Left cardiac atrium (tissue), 4 donors: ENCODE measurements around the gene SP3. TPM values are rescaled to one million over a fixed set of nuclear protein-coding genes. Genes with fewer than 3 reads are reported as not detected.
"Not testable (repeated sequence)": the region's sequence is repeated elsewhere in the genome, so short reads cannot be mapped to it uniquely, and the experiment has no call there.

ENCODE experiments used
- ATAC-seq, 2 donors: fragments of 200-7000 bp; cut with Tn5 transposase; one replicate each; pipeline ENCODE4 v1.9.1; 2020; ENCODE audit warnings: mild to moderate bottlenecking in 2 of 2, moderate library complexity in 2 of 2
- DNase-seq: peaks from one replicate; pipeline ENCODE4 v3.0.0-alpha.2; 2020
- intact Hi-C, 2 donors: fragments of 100-400 bp; cut with DNase I; formaldehyde crosslinking; loops; one replicate each; pipeline versions ENCODE4 v1.14.1 to v1.15.1; 2022 to 2023
- total RNA-seq, 2 donors: library from RNA; stranded (reverse); fragmentation: NEBNext Ultra II Directional; extraction: Animal tissue kit (Norgen Biotek cat#: 25700); gene quantifications; one replicate each; pipeline ENCODE4 v1.2.1, GENCODE V29; 2021
- donor health status: DM: no; HTN: yes; CAD: no.
- donor health status: DM: no; HTN: yes; CAD: no; lungs with severe emphysema.
- donor health status: DM: yes; HTN: yes; CAD: no.
- donor health status: Dilated cardiomyopathy.

SP3 gene
- total RNA-seq, 2 donors from 2014 or later, result 42.9 to 49.0 TPM

DNA sequence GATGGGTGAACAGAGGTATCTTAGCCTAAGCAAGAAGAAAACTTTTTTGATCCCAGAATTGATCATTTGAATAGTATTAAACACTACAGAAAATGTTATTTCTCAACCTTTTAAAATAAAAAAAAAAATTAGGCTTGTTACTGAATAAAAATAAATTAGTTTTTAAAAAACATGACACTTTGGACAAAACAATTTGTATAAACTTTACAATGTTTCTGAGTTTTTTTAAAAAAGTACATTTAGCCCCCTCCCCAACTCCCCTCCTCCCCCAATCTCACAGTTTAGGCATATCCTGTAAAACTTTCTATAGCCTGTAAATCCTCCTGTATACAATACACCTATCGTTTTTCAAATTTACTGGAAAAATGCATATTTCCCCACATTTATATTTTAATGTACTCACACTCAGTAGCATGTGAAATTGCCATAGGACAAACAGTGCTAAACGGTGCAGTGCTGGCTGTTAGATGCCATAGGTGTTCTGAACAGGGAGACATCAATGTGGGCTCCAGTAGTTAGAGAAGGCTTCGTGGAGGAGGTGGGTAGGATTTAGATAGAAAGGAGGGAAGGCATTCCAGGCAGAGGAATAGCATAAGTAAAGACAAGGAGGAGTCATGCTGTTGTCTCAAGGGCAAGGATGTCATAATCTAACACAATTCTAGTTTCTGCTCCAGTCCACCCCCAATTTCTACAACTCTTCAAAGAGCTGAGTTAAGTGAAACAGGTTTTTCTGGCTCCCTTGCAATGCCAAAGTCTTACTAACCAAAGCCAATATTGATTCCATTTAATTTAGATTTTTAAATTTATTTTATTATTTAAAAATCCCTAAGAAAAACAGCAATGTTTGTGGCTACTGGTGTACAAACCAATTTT, 50.9 kb downstream of the SP3 start:
- DNase-seq (no peak), ATAC-seq (no peak)
- intact Hi-C loops, result no loop called here

DNA sequence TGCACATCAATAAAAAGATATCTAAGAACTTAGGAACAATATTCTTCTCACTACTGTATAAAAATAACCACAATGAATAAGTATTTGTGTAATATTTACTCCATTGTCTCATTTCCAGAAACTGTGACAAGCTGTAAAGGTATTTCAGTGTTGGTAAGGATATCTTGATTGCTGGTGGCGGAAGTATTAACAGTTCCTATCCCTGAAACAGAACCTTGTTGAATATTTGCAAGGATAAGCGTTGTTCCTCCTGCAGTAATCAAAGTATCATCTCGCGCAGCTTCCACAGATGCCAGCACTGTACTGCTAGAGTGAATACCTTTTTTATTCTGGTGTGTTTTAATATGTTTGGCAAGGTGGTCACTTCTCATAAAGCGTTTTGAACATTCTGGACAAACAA, 55.3 kb downstream of the SP3 start:
- no peak for DNase-seq
- intact Hi-C loops, result no loop called here
- ATAC-seq, result no peak

DNA sequence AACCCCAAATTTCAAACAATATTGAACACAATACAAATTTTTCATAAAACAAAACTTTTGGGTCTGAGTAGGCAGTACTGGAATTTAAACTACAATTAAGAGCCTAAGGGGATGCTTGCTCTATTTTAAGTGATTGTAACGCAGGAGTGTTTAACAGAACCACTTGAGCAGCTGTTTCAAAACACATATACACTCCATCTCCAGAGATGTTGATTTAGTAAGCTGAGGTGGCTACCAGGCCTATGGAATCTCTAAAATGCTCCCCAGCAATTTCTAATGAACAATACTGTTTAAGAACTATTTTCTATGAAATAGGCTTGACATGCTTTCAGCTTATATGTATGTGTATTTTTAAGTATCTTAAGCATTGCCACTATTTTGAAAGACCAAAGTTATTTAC, 58.5 kb downstream of the SP3 start:
- DNase-seq (no peak), ATAC-seq (no peak)
- intact Hi-C loops, result no loop called here

DNA sequence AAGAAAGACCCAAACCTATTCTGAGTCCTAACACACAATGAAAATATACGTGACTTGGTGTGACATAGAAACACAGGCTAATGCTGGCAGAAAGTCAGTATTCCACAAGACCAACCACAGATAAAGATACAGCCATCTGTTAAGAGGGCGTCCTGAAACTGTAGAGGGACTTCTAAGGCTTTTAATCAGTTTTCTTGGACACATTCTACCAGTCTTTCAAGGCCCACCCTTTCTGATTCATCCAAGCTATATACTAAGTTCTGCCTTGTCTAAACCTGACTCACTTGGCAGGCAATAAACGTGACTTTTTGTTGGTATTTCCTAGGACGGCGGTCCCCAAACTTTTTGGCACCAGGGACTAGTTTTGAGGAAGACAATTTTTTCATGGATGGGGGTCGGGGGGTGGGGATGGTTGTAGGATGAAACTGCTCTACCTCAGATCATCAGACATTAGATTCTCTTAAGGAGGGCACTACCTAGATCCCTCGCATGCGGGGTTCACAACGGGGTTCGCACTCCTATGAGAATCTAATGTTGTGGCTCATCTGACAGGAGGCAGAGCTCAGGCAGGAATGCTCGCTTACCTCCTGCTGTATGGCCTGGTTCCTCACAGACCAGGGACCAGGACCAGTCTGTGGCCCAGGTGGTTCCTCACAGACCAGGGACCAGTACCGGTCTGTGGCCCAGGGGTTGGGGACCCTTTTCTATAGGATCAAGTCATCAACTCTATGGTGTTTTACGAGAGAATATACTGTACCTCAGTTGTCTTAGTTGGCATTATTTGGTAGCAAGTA, 61.4 kb downstream of the SP3 start:
- DNase-seq (no peak), ATAC-seq (no peak)
- intact Hi-C loops, result no loop called here

DNA sequence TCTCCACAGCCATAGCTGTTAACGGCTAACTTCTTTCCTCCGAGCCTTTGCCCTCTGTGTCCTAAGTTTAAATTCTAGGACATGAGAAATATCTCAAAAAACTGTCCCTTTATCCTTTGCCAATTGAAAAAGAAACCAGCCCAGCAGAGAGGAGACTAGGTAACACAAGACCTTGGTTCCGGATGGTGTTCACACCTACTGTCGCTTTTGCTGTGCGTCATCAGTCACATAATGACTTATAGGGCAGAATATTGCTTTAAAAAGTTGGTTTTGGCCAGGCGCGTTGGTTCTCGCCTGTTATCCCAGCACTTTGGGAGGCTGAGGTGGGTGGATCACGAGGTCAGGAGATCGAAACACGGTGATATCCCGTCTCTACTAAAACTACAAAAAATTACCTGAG, 66.2 kb downstream of the SP3 start:
- intact Hi-C loops, result no loop called here
- ATAC-seq (no peak), DNase-seq (no peak)

DNA sequence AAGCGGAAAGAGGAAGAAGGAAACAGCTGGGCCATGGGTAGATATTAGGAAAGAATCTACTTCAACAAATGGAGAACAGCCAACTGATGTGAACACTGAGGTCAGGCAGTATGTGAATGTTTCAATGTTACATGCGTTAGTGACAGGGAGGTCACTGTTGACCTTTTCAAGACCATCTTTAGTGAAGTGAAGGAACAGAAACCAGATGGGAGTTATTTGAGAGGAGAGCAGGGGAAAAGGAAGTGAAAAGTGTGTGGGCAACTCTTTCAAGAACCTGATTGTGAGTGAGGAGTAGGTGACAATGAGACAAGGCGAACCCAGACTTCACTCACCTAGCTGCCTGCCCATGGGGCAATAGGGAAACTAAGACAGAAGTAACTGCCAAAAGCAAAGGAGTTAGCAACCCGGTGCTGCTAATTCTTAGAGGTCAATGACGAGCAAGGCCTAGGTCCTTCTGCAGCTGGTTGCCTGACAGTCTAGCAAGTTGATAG, 67.0 kb downstream of the SP3 start:
- ATAC-seq, result peak in 1 of 2 donors; percentile 31
- no peak for DNase-seq
- intact Hi-C loops, result no loop called here

DNA sequence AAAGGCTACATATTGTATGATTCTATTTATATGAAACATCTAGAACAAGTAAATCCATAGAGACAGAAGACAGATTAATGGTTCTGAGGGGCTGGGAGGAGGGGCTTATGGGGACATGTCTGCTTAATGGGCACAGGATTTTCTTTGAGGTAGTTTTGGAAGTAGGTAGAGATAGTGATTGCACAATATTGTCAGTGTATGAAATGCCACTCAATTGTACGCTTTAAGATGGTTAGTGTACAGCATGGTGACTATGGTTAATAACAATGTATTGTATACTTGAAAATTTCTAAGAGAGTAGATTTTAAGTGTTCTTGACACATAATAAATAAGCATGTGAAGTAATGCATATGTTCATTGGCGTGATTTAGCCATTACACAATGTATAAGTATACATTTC, 68.4 kb downstream of the SP3 start:
- DNase-seq, result no peak

DNA sequence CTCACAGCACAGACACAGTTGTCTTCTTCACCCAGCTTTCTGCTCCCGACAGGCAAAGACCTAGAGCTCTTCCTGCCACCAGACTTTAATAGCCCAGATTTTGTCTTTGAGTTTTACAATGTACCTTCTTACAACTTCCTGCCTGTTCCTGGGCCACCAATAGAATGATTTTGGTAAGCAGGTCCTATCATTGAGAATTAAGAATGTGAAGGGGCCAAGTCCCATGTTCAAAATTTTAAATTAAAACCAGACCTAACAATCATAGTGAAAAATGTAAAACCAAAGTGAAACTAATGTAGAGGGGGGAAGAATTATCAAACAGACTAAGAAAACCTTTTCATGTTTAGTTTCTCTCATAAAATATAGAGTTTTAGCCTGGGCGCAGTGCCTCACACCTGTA, 72.8 kb downstream of the SP3 start:
- ATAC-seq, result no peak
- intact Hi-C loops, result no loop called here
- no peak for DNase-seq

More for the DNA sequence above, 68.4 kb downstream of the SP3 start:
- intact Hi-C loops, result no loop called here
- no peak for ATAC-seq

DNA sequence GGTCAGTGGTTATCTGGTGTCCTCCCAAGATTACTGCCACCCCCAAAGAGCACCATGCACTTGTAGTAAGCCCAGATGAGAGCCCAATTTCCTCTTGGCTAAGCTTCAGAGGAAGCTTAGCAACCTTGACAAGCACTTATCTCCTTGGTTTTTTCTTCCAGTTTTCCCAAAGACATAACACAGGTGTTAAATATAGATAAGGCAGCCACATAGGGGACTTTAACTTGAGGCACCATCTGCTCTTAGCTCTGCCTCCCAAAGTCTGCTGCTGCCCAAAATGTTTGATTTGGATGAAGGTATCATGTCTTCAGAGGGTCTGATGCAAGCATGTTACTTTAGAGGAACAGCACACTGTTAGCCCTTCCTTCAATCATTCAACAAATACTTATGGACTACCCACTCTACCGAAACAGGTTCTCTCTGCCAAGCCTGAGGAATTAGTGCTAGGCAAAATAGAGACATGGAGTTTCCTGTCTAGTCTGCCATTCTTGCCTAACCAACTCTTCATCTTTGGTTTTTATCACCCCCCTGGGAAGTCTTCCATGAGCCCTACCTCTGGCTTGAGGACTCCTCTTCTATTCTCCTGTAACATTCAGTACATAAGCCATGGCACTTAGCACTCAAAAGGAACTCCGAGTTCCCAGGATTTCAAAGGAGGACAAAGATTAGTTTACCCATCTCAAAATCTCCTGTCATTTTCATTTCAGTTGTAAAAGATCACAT, 73.7 kb downstream of the SP3 start:
- intact Hi-C loops, result no loop called here
- DNase-seq (no peak), ATAC-seq (no peak)

DNA sequence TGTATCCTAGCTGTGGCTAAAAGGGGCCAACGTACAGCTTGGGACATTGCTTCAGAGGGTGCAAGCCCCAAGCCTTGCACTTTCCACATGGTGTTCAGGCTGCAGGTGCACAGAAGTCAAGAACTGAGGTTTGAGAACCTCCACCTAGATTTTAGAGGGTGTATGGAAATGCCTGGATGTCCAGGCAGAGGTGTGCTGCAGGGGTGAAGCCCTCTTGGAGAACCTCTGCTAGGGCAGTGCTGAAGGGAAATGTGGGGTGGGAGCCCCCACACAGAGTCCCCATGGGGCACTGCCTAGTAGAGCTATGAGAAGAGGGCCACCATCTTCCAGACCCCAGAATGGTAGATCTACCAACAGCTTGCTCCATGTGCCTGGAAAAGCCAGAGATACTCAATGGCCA, 75.7 kb downstream of the SP3 start:
- not testable (repeated sequence) for ATAC-seq, DNase-seq
- intact Hi-C loops, result loop anchor here (10.0 kb wide), 2 partner anchors 145 to 455 kb away; no protein-coding TSS in a partner anchor

DNA sequence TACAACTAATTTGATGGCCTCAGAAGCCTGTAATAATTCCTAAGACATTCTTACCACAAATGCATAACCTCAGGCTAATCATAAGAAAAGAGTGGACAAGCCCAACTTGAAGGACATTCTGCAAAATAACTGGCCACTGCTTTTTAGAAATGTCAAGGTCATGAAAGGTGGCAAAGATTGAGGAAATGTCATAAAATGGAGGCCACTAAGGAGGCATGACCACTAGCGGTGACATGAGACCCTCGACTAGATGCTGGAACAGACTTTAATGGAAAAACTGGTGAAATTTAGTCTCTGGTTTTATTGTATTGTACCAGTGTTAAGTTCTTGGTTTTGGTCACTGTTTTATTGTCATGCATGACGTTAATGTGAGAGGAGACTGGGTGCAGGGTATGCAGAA, 78.6 kb downstream of the SP3 start:
- ATAC-seq, result no peak
- intact Hi-C loops, result loop anchor here (10.0 kb wide), 2 partner anchors 148 to 458 kb away; no protein-coding TSS in a partner anchor

DNA sequence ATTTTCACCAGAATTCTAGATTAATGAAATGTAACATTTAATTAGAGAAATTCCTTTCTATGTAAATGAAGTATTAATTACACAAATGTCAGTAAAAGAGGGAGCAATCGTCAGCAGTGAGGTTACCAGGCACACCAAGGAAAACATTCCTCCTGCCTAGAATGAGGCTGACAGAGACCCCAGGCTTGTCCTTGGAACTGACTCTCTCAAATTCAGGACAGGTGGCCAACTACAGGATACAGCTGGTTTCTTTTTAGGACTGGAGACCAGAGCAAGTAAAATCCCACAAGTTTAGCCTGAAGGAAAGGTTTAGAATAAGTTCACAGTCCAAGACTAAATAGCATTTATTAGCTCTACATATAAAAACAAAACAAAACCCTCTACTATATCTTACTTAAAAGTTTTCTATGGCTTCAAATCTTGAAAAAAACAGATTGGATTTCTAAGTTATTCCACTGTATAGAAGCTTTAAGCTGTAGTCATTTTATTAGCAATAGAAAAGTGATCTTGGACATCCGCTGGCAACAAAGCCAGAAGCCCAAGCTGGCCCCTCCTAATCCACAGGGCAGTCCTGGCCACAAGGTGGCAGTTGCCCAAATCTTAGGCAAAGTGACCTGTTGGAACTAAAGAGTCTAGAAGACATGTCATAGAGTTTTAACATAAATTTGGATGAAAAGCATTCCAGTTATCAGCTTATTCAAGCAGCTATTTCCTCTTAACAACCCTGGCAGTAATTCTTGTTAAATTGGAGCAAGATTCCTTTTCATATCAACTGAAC, 81.0 kb downstream of the SP3 start:
- ATAC-seq (peak; percentile 66 to 79), DNase-seq (peak; percentile 65)

More for the DNA sequence above, 78.6 kb downstream of the SP3 start:
- no peak for DNase-seq

DNA sequence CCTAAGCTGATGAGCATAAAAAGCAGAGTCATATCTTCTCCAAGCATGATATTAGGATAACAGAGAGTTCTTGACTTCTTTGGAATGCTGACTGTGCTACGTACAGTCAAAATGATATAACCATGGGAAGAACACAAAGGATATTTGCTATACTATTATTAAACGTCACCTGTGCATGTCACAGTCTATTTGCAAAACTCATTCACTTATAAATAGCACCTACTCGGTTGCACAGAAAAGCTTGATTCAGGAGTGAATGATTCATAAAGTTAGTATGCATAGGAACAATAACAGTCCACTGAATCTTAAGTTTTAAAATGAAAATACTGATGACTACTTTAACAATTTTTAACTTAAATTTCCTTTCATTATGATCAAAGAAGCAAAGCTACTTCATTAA, 83.3 kb downstream of the SP3 start:
- intact Hi-C loops, result loop anchor here (10.0 kb wide), 2 partner anchors 153 to 463 kb away; no protein-coding TSS in a partner anchor
- DNase-seq (no peak), ATAC-seq (no peak)

More for the DNA sequence above, 81.0 kb downstream of the SP3 start:
- intact Hi-C loops, result loop anchor here (10.0 kb wide), 2 partner anchors 151 to 461 kb away; no protein-coding TSS in a partner anchor

DNA sequence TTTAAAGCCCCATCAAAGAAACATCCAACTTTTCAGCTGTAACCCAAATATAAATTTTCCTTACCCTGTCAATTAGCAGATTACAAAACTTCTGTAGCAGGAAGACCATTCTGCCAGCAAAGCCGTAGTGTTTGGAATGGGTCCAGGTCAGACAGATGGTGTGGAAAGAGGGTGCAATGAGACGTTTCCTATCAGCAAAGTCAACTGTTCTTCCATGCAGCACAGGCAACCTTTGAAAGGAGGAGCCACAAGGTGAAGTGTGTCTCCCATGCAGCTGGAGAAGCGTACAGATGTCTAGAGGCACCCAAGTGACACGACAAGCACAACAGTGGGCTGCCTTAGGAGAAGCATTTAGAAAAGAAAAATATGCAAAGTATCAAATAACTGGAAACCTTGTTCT, 83.7 kb downstream of the SP3 start:
- ATAC-seq, result peak in 1 of 2 donors; percentile 23
- DNase-seq, result peak; percentile 32
- intact Hi-C loops, result loop anchor here (10.0 kb wide), 2 partner anchors 153 to 463 kb away; no protein-coding TSS in a partner anchor

DNA sequence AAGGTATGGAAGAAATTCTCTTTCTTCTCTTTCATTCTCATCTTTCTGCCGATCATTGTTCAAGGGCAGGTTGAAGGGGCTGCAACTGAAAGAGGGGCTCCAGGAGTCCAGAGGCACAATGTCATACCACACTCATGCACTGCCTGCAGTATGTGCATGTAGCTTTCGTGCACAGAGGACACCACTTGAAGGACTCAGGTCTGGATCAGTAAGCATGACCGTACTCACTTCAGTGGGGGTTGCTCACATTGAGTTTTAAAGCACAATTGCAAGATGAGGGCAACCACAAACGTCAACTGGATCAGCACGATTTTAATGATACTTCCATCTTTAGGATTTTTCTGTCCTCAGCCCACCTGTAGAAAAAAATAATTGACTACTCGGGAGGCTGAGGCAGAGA, 84.6 kb downstream of the SP3 start:
- intact Hi-C loops, result loop anchor here (10.0 kb wide), 2 partner anchors 154 to 464 kb away; no protein-coding TSS in a partner anchor

DNA sequence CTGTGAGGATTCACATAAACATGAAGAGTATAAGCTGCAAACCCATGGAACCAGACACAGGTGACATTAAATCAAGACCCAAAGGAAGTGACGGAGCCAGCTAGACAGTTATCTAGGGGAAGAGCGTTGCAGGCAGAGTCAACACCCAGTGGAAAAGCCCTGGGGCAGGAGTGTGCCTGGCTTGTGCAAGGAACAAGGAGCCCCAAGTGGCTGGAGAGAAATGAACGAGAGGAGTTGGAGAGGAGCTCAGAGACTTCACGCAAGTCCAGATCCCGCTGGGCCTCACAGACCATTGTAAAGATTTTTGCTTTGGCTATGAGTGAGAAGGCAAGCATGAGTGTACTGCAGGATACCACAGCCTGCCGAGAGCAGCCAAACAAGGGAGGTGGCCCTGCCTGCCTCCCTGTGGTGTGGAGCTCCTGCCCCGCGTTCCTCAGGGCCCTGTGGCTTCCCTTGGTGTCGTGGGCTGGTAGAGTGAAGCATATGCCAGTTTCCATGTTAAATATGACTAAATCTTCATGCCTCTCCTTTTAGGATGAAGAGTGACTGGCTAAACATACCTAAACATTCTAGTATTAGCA, 88.2 kb downstream of the SP3 start:
- no peak for ATAC-seq
- DNase-seq, result no peak
- intact Hi-C loops, result no loop called here

More for the DNA sequence above, 84.6 kb downstream of the SP3 start:
- no peak for ATAC-seq
- DNase-seq, result no peak

DNA sequence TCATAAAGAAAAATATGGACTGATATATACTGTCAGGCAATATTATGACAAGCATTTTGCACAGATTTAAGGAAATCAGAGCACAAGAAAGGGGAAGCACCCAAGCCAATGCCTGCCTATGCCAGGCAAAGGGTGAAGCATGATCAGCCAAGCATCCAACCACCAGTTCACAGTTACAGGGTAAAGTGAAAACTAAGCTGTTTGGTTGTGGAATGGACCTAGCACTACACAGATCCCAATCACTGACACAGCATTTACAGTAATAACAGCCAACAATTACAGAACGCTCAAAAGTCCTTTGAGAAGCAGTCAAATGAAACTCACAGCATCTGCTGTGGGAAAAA, 90.3 kb downstream of the SP3 start:
- ATAC-seq (peak in 1 of 2 donors; percentile 21), DNase-seq (no peak)
- intact Hi-C loops, result no loop called here
